H1 (cell line): ENCODE measurements around the gene SHH.

Experiments used
- EZH2 ChIP-seq: fragments of 200-600 bp; sonication (generic); IDR thresholded peaks from 2 replicates; pipeline ENCODE4 v1.7.1; 2012; ENCODE audit warnings: low read depth, mild to moderate bottlenecking, moderate library complexity, low read length, inconsistent platforms; ENCODE audit not compliant: severe bottlenecking
- NANOG ChIP-seq: IDR thresholded peaks from 2 replicates; pipeline ENCODE4 v1.6.1; 2011; ENCODE audit warnings: low read length, low read depth, mild to moderate bottlenecking, inconsistent platforms; ENCODE audit not compliant: insufficient read depth, poor library complexity, severe bottlenecking
- SRF ChIP-seq: IDR thresholded peaks from 2 replicates; pipeline ENCODE4 v1.6.1; 2011; ENCODE audit warnings: mild to moderate bottlenecking, low read depth, low read length, moderate library complexity

DNA sequence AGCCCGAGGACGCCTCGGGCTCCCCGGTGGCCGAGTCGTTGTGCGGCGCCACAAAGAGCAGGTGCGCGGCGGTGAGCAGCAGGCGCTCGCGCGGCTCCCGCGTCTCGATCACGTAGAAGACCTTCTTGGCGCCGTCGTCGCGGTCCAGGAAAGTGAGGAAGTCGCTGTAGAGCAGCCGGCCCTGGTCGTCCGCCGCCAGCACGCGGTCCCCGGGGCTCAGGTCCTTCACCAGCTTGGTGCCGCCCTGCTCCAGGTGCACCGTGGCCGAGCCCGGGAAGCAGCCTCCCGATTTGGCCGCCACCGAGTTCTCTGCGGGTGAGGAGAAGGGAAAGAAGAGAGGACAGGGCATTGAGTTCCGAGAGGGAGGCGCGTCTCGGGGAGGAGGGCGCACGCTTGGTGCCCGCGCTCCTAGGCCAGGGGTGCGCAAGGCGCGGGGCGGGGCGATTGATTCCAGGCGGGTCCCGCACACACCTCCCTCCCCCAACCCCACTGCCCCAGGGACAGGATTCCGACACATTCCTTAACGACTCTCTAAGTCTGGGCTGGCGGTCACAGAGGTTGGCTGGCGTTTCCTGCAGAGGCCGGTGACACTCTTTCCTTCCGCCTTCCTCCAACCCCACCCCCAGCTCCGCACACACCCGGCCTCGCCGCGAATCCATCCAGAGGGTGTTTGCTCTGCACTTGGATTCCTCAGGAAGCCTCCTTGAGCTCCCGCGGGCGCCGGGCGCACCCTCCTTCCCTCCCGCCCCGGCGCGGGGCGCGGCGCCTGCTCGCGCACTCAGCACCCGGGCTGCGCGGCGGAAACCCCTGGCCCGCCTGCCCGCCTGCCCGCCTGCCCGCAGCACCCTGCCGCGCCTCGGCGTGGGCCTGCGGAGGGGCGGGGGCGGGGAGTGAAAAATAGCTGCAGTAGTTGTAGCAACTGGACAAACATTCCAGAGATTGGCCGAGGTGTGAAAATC lies 8.6 kb downstream of the SHH start:
- TF ChIP-seq NANOG (no peak), EZH2 (peak; percentile 69), SRF (no peak)
